IMR-90 (cell line): ENCODE results near the gene ZNF816. TPM values are rescaled to one million over a fixed set of nuclear protein-coding genes. Genes with fewer than 3 reads are reported as not detected.

Experiments used
- ATAC-seq: fragments of 200-7000 bp; cut with Tn5 transposase; 2 replicates; pipeline ENCODE4 v1.9.1; 2020; ENCODE audit warnings: low read depth, mild to moderate bottlenecking, moderate library complexity
- BruUV-seq: library from RNA; stranded (reverse); fragments of 400-500 nt; replicated peaks from 2 replicates; lab custom pipeline; 2021; lab: Mats Ljungman, UMichigan
- CTCF ChIA-PET: fragments of 300-600 bp; formaldehyde crosslinking; extraction: SDS; loops from one replicate; lab custom pipeline; 2021; ENCODE audit warnings: antibody characterized with exemption; lab: Yijun Ruan, JAX
- POLR2A ChIA-PET: fragments of 300-600 bp; sonication (Branson Sonifier 250); formaldehyde crosslinking; loops from one replicate; lab custom pipeline; 2022; ENCODE audit warnings: antibody characterized with exemption; ENCODE audit not compliant: unreplicated experiment; lab: Charles Lee
- DNase-seq: peaks from one replicate; pipeline ENCODE4 v3.0.0; 2013
- H2AFZ ChIP-seq: replicated peaks from 2 replicates; pipeline ENCODE3; 2013; ENCODE audit warnings: low read length, mild to moderate bottlenecking; ENCODE audit not compliant: poor library complexity
- H2AK5ac ChIP-seq: 2 replicates; pipeline ENCODE4 v1.6.1; 2013; ENCODE audit warnings: low read depth, low read length, inconsistent platforms
- H2AK9ac ChIP-seq: replicated peaks from 2 replicates; pipeline ENCODE3; 2013; ENCODE audit warnings: mild to moderate bottlenecking, low read depth, low read length, moderate library complexity; ENCODE audit not compliant: poor library complexity
- H2BK120ac ChIP-seq: 2 replicates; pipeline ENCODE4 v1.6.1; 2013; ENCODE audit warnings: low read depth, low read length, inconsistent platforms
- H2BK15ac ChIP-seq: 3 replicates; pipeline ENCODE4 v1.6.1; 2013; ENCODE audit warnings: low read depth, low read length, inconsistent platforms
- H2BK20ac ChIP-seq: 2 replicates; pipeline ENCODE4 v1.6.1; 2013; ENCODE audit warnings: low read depth, mild to moderate bottlenecking, inconsistent platforms, low read length, moderate library complexity
- H2BK5ac ChIP-seq: 2 replicates; pipeline ENCODE4 v1.6.1; 2013; ENCODE audit warnings: mild to moderate bottlenecking, low read depth, low read length, inconsistent platforms; ENCODE audit not compliant: poor library complexity, severe bottlenecking
- H3K14ac ChIP-seq: replicated peaks from 2 replicates; pipeline ENCODE4 v1.6.1; 2013; ENCODE audit warnings: low read depth, low read length, inconsistent platforms
- H3K18ac ChIP-seq: 2 replicates; pipeline ENCODE4 v1.6.1; 2013; ENCODE audit warnings: low read depth, low read length, control low read depth
- H3K23ac ChIP-seq: 2 replicates; pipeline ENCODE4 v1.6.1; 2013; ENCODE audit warnings: low read depth, low read length, inconsistent platforms
- H3K27ac ChIP-seq: 2 replicates; pipeline ENCODE4 v1.5.1; 2013; ENCODE audit warnings: mild to moderate bottlenecking, control low read depth, low read length; ENCODE audit not compliant: insufficient read depth
- H3K27me3 ChIP-seq: 2 replicates; pipeline ENCODE4 v1.6.1; 2013; ENCODE audit warnings: low read length; ENCODE audit not compliant: control insufficient read depth, insufficient read depth
- H3K36me3 ChIP-seq: 2 replicates; pipeline ENCODE4 v1.6.1; 2013; ENCODE audit warnings: low read length, mixed read lengths; ENCODE audit not compliant: control insufficient read depth, insufficient read depth
- H3K4ac ChIP-seq: 2 replicates; pipeline ENCODE4 v1.6.1; 2013; ENCODE audit warnings: low read depth, low read length, inconsistent platforms
- H3K4me1 ChIP-seq: 2 replicates; pipeline ENCODE4 v1.6.1; 2013; ENCODE audit warnings: low read length, mixed read lengths; ENCODE audit not compliant: control insufficient read depth, insufficient read depth
- H3K4me2 ChIP-seq: 2 replicates; pipeline ENCODE4 v1.6.1; 2013; ENCODE audit warnings: low read depth, mild to moderate bottlenecking, control low read depth, low read length, moderate library complexity
- H3K4me3 ChIP-seq: 2 replicates; pipeline ENCODE4 v1.5.1; 2013; ENCODE audit warnings: low read depth, mild to moderate bottlenecking, control low read depth, low read length, moderate library complexity; ENCODE audit not compliant: insufficient read depth
- H3K56ac ChIP-seq: 2 replicates; pipeline ENCODE4 v1.6.1; 2013; ENCODE audit warnings: low read length, inconsistent platforms; ENCODE audit not compliant: insufficient read depth; ENCODE audit errors: extremely low read depth
- H3K79me1 ChIP-seq, 2 experiments: 2 replicates each; pipeline ENCODE4 v1.6.1; 2013; ENCODE audit warnings: low read length in 2 of 2, inconsistent platforms in 1 of 2, low read depth in 1 of 2
- H3K9ac ChIP-seq: 2 replicates; pipeline ENCODE4 v1.6.1; 2013; ENCODE audit warnings: low read depth, low read length, control low read depth
- H3K9me1 ChIP-seq: 2 replicates; pipeline ENCODE4 v1.6.1; 2013; ENCODE audit warnings: low read length, inconsistent platforms; ENCODE audit not compliant: insufficient read depth
- H3K9me3 ChIP-seq: 2 replicates; pipeline ENCODE4 v1.6.1; 2013; ENCODE audit warnings: low read length; ENCODE audit not compliant: control insufficient read depth, insufficient read depth
- H4K20me1 ChIP-seq: 2 replicates; pipeline ENCODE4 v1.6.1; 2013; ENCODE audit warnings: low read length, inconsistent platforms; ENCODE audit not compliant: insufficient read depth
- H4K5ac ChIP-seq: 2 replicates; pipeline ENCODE4 v1.6.1; 2013; ENCODE audit warnings: mild to moderate bottlenecking, low read depth, low read length, control low read depth
- H4K8ac ChIP-seq, 2 experiments: 2 replicates each; pipeline ENCODE4 v1.6.1; 2013; ENCODE audit warnings: low read depth in 2 of 2, low read length in 2 of 2, control low read depth in 1 of 2, inconsistent platforms in 1 of 2
- H4K91ac ChIP-seq: 2 replicates; pipeline ENCODE4 v1.6.1; 2013; ENCODE audit warnings: low read depth, low read length, inconsistent platforms; ENCODE audit not compliant: insufficient read depth
- CEBPB ChIP-seq: IDR thresholded peaks from 2 replicates; pipeline ENCODE4 v1.6.1; 2012; ENCODE audit warnings: low read depth, low read length, improper control_type of control experiment
- CHD1 ChIP-seq: IDR thresholded peaks from 2 replicates; pipeline ENCODE4 v1.6.1; 2012; ENCODE audit warnings: low read depth, low read length, improper control_type of control experiment
- SMC3 ChIP-seq: fragments of 150-350 bp; IDR thresholded peaks from 2 replicates; pipeline ENCODE4 v1.6.1; 2016; ENCODE audit warnings: low read depth, mild to moderate bottlenecking, antibody characterized with exemption, low read length, moderate library complexity
- WGBS, 2 experiments: methylation state at CpG; one replicate each; pipeline versions ENCODE4 v1.1.5 to v1.1.7; 2013; ENCODE audit warnings: missing lambda C conversion rate in 2 of 2; ENCODE audit not compliant: insufficient read length in 1 of 2; ENCODE audit errors: extremely low coverage in 2 of 2; 5-methylcytosine and 5-hydroxymethylcytosine counted together
- dilution Hi-C: fragments of 300-500 bp; cut with HindIII; formaldehyde crosslinking; loops from one replicate; pipeline ENCODE4 v1.14.3; 2018; ENCODE audit warnings: low sequenced_read_pairs; ENCODE audit not compliant: unreplicated experiment
- in situ Hi-C: fragments of 300-500 bp; cut with MboI; formaldehyde crosslinking; loops from 3 replicates; pipeline ENCODE4 v1.14.3; 2019; ENCODE audit warnings: low sequenced_read_pairs, inconsistent platforms, mixed read lengths
- intact Hi-C: fragments of 100-400 bp; cut with micrococcal nuclease; formaldehyde crosslinking; loops from 2 replicates; pipeline ENCODE4 v1.10.0; 2022
- polyA plus RNA-seq, 3 experiments: library from polyadenylated mRNA; depleted of rRNA; stranded (reverse); fragments of >200 nt; gene quantifications; 2 replicates each; pipeline ENCODE4 v1.2.3, GENCODE V29; 2012; ENCODE audit warnings: low replicate concordance in 1 of 3
- total RNA-seq: library from RNA; depleted of rRNA; stranded (reverse); fragments of >200 nt; gene quantifications from 2 replicates; pipeline ENCODE4 v1.2.3, GENCODE V29; 2012

The ZNF816 gene
- total and polyA plus RNA-seq, 2 of the 4 experiments (the other 2 are of a cell fraction) = 1.6 to 12.0 TPM

DNA sequence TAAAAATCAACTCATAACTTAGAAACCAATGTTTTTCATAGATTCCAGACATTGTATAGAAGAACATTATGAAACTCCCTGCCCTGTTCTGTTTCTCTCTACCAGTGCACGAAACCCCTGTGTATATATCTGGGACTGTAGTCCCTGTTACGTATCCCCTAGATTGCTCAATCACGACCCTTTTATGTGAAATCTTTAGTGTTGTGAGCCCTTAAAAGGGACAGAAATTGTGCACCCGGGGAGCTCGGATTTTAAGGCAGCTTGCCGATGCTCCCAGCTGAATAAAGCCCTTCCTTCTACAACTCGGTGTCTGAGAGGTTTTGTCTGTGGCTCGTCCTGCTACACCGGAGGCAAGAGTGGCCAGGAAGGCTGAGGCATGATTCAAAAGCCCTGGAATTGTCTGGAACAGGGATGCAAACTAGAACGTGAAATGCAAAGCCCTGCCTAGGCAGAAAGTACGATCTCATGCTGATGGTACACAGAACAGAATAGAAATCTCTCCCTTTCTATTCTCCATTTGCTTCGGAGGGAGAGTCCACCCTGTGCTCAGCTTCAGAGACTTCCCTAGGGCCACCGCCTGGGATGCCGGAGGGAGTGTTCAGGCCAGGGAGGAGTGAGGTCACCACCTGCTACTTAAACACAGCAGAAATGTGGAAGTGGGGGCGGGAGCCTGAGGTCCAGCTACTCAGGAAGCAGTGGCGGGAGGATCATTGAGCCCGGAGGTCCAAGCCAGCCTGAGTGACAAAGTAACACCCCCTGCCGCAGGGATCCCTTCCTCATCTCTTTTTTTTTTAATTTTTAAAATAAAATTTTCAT lies 38.7 kb downstream of the ZNF816 start:
- Histone ChIP-seq H2BK5ac (no peak overlapping the region), H2BK120ac (no peak overlapping the region), H2AK5ac (no peak overlapping the region), H3K27me3 (no peaks in the 10 kb centered on the region), H4K8ac (peak overlapping the region; percentile 48 to 69; a peak in 3 of 4 replicates), H3K79me1 (peaks cover 0 to 7% of the 10 kb centered on the region in 2 experiments; a peak in 1 of 4 replicates), H3K14ac (no peak overlapping the region), H4K91ac (no peak overlapping the region), H3K9me3 (no peaks in the 10 kb centered on the region), H3K9me1 (no peaks in the 10 kb centered on the region), H2BK20ac (no peak overlapping the region), H3K18ac (no peak overlapping the region), H3K9ac (no peak overlapping the region), H3K4ac (peak overlapping the region; percentile 12; the same call in 1 of the 2 replicates), H3K4me3 (peak overlapping the region; percentile 78), H4K5ac (peak overlapping the region; percentile 31; the same call in 1 of the 2 replicates), H3K27ac (no peak overlapping the region; the same call in 1 of the 2 replicates), H4K20me1 (no peaks in the 10 kb centered on the region), H3K23ac (no peak overlapping the region), H3K4me1 (no peaks in the 10 kb centered on the region), H2AK9ac (peak overlapping the region; percentile 37), H2AFZ (peak overlapping the region; percentile 21), H3K36me3 (peaks cover under 1% of the 10 kb centered on the region), H3K4me2 (peak overlapping the region; percentile 52), H3K56ac (no peak overlapping the region), H2BK15ac (no peak overlapping the region)
- in situ Hi-C loops (no loop called here), dilution Hi-C loops (no loop called here), intact Hi-C loops (loop anchor here (2.0 kb wide), 1 partner anchor 39 kb away; the partner anchor contains the start of gene ZNF816)
- DNase-seq = no peak
- ChIA-PET POLR2A (no interaction called here), CTCF (no interaction called here)
- TF ChIP-seq SMC3 (no peak), CEBPB (peak; percentile 34; the same call in 1 of the 2 replicates), CHD1 (no peak)
- BruUV-seq = no TSS peak
- no peak for ATAC-seq
- WGBS, 2 experiments = no CpG with 5 or more reads among the region's 18 CpGs
